GM12878 (cell line): ENCODE data around the gene PYHIN1. TPM values are rescaled to one million over a fixed set of nuclear protein-coding genes. Genes with fewer than 3 reads are reported as not detected.

Experiments used
- ATAC-seq: fragments of 200-7000 bp; cut with Tn5 transposase; 3 replicates; pipeline ENCODE4 v1.9.1; 2020; ENCODE audit warnings: mild to moderate bottlenecking, moderate library complexity
- BruUV-seq: library from RNA; stranded (reverse); fragments of 400-500 nt; replicated peaks from 2 replicates; lab custom pipeline; 2021; lab: Mats Ljungman, UMichigan
- CTCF ChIA-PET: fragments of 300-600 bp; sonication (Branson Sonifier 250); formaldehyde crosslinking; extraction: SDS; loops from one replicate; lab custom pipeline; 2021; ENCODE audit warnings: inconsistent platforms; lab: Yijun Ruan, JAX
- POLR2A ChIA-PET: fragments of 350-600 bp; formaldehyde crosslinking; extraction: SDS; loops from one replicate; lab custom pipeline; 2021; ENCODE audit warnings: inconsistent platforms; lab: Charles Lee
- RAD21 ChIA-PET: fragments of 300-600 bp; sonication (Branson Sonifier 250); formaldehyde crosslinking; loops from one replicate; lab custom pipeline; 2023; ENCODE audit warnings: antibody characterized with exemption; ENCODE audit not compliant: unreplicated experiment; lab: Charles Lee
- SMC1A ChIA-PET: fragments of 300-600 bp; sonication (Branson Sonifier 250); formaldehyde crosslinking; loops from one replicate; lab custom pipeline; 2023; ENCODE audit not compliant: unreplicated experiment, uncharacterized antibody; lab: Charles Lee
- DNase-seq: peaks from one replicate; pipeline ENCODE4 v3.0.0-alpha.2; 2011; ENCODE audit warnings: low read depth, low spot score
- FAIRE-seq: peaks from 3 replicates; lab custom pipeline; 2011; peaks lifted over from hg19 to GRCh38; lab: Jason Lieb, UNC
- H2AFZ ChIP-seq: 2 replicates; pipeline ENCODE4 v1.6.0; 2011; ENCODE audit warnings: low read depth, low read length, control low read depth; ENCODE audit not compliant: control insufficient read depth
- H3K27ac ChIP-seq: 2 replicates; pipeline ENCODE4 v1.5.1; 2011; ENCODE audit warnings: control low read depth; ENCODE audit not compliant: control insufficient read depth, insufficient read depth
- H3K27me3 ChIP-seq, 2 experiments: replicated peaks in 1 of 2; 2 replicates each; pipeline versions ENCODE4 v1.6.0 to v1.6.1; 2011; ENCODE audit warnings: low read length in 1 of 2; ENCODE audit not compliant: control insufficient read depth in 2 of 2, insufficient read depth in 2 of 2
- H3K36me3 ChIP-seq, 2 experiments: 2 replicates each; pipeline ENCODE4 v1.5.1; 2011; ENCODE audit warnings: low read length in 1 of 2; ENCODE audit not compliant: control insufficient read depth in 2 of 2, insufficient read depth in 2 of 2
- H3K4me1 ChIP-seq: 2 replicates; pipeline ENCODE4 v1.6.1; 2011; ENCODE audit warnings: mild to moderate bottlenecking, low read length, moderate library complexity, mixed read lengths; ENCODE audit not compliant: control insufficient read depth, insufficient read depth
- H3K4me2 ChIP-seq: 2 replicates; pipeline ENCODE4 v1.6.0; 2011; ENCODE audit warnings: control low read depth; ENCODE audit not compliant: control insufficient read depth, insufficient read depth
- H3K4me3 ChIP-seq: fragments of 200-600 bp; sonication (generic); 2 replicates; pipeline ENCODE4 v1.5.1; 2016
- H3K79me2 ChIP-seq: 2 replicates; pipeline ENCODE4 v1.6.0; 2011; ENCODE audit warnings: low read length; ENCODE audit not compliant: control insufficient read depth, insufficient read depth
- H3K9ac ChIP-seq: 2 replicates; pipeline ENCODE4 v1.8.0; 2011; ENCODE audit warnings: low read length, control low read depth, mixed read lengths; ENCODE audit not compliant: control insufficient read depth, insufficient read depth
- H3K9me3 ChIP-seq: replicated peaks from 3 replicates; pipeline ENCODE4 v1.5.1; 2011; ENCODE audit warnings: mild to moderate bottlenecking, low read length; ENCODE audit not compliant: control insufficient read depth, insufficient read depth
- H4K20me1 ChIP-seq: 2 replicates; pipeline ENCODE4 v1.6.0; 2011; ENCODE audit not compliant: control insufficient read depth, insufficient read depth
- ATF2 ChIP-seq: IDR thresholded peaks from 2 replicates; pipeline ENCODE4 v1.6.1; 2012; ENCODE audit warnings: low read length, inconsistent platforms
- CHD2 ChIP-seq: IDR thresholded peaks from 2 replicates; pipeline ENCODE4 v1.6.1; 2011; ENCODE audit warnings: low read depth, low read length, improper control_type of control experiment, borderline replicate concordance
- CREM ChIP-seq: IDR thresholded peaks from 2 replicates; pipeline ENCODE4 v1.6.1; 2014; ENCODE audit warnings: antibody characterized with exemption, low read depth
- FOXK2 ChIP-seq: fragments of 450-650 bp; IDR thresholded peaks from 2 replicates; pipeline ENCODE4 v1.6.1; 2017; ENCODE audit warnings: mild to moderate bottlenecking, moderate library complexity
- FOXM1 ChIP-seq: IDR thresholded peaks from 2 replicates; pipeline ENCODE4 v1.6.1; 2012; ENCODE audit warnings: low read depth, mild to moderate bottlenecking, inconsistent platforms, low read length, moderate library complexity
- GATAD2B ChIP-seq: fragments of 450-650 bp; conservative IDR thresholded peaks from 2 replicates; pipeline ENCODE4 v1.6.1; 2017; ENCODE audit warnings: low read depth, mild to moderate bottlenecking, moderate library complexity
- MAX ChIP-seq: IDR thresholded peaks from 2 replicates; pipeline ENCODE4 v1.6.1; 2012; ENCODE audit warnings: low read depth, low read length, improper control_type of control experiment
- PAX5 ChIP-seq: IDR thresholded peaks from 2 replicates; pipeline ENCODE4 v1.6.1; 2011; ENCODE audit warnings: low read depth, low read length, borderline replicate concordance
- POU2F2 ChIP-seq: IDR thresholded peaks from 3 replicates; pipeline ENCODE4 v1.6.1; 2011; ENCODE audit warnings: low read depth, mild to moderate bottlenecking, low read length, borderline replicate concordance
- RFX5 ChIP-seq: IDR thresholded peaks from 2 replicates; pipeline ENCODE4 v1.6.1; 2011; ENCODE audit warnings: low read depth, low read length, improper control_type of control experiment
- ZNF274 ChIP-seq: IDR thresholded peaks from one replicate; pipeline ENCODE4 v1.8.0; 2011; ENCODE audit not compliant: insufficient read length, insufficient read depth
- ZSCAN29 ChIP-seq: fragments of 450-650 bp; IDR thresholded peaks from 2 replicates; pipeline ENCODE4 v1.6.1; 2017; ENCODE audit warnings: mild to moderate bottlenecking, moderate library complexity
- WGBS: methylation state at CpG from one replicate; pipeline ENCODE4 v1.1.6; 2016; ENCODE audit warnings: low lambda C conversion rate; ENCODE audit not compliant: insufficient replicate concordance, insufficient coverage; ENCODE audit errors: missing lambda C conversion rate; 5-methylcytosine and 5-hydroxymethylcytosine counted together
- in situ Hi-C: fragments of 300-500 bp; cut with MboI; formaldehyde crosslinking; loops from 9 replicates; pipeline ENCODE4 v1.14.3; 2018; ENCODE audit warnings: mixed read lengths
- intact Hi-C: fragments of 100-400 bp; cut with micrococcal nuclease; formaldehyde crosslinking; loops from one replicate; pipeline ENCODE4 v1.14.2; 2022; ENCODE audit not compliant: unreplicated experiment
- polyA plus RNA-seq, 11 experiments: library from polyadenylated mRNA; depleted of rRNA in 4 of 11; unstranded in 6 of 11; stranded (reverse) in 5 of 11; fragments of >200 nt; fragmentation: Nextera tagmentation in 4 of 11; fragmentation: Illumina TruSeq in 1 of 11; extraction: Ambion mirVana in 4 of 11; extraction: Trizol in 1 of 11; gene quantifications; 1 replicate in 1 of 11; 2 replicates in 10 of 11; pipeline versions ENCODE4 v1.2.1 to v1.2.3, GENCODE V29; 2011 to 2016; ENCODE audit warnings: inconsistent platforms in 2 of 11, missing spikeins in 2 of 11, low read depth in 1 of 11
- total RNA-seq, 4 experiments: library from RNA; depleted of rRNA in 3 of 4; stranded (reverse); fragments of >200 nt in 3 of 4; fragmentation: Illumina TruSeq in 1 of 4; extraction: Trizol in 1 of 4; gene quantifications; 2 replicates each; pipeline versions ENCODE4 v1.2.1 to v1.2.3, GENCODE V29; 2013 to 2021

Gene PYHIN1
- total and polyA plus RNA-seq, 10 of the 15 experiments (the other 5 are each of a cell fraction or from before 2014, with no cell fraction given), result 0.19 to 7.2 (median 0.38) TPM

DNA sequence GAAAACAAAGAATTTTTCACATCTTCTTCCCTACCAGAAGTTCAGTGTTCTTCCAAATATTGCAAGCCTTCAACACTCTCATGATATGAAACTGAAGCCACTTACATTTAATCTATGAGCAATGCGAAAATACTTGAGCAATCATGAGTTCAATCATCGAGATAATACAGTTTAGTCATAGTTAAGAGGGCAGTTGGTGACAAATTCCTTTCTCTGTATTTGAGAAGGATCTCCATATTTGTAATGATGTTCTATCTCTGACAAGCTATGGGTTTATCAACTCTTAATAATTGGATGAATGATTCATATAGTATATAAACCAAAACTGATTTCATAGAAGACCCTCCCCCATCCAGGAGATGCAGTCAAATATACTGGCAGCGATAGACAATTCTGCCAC lies 29.7 kb upstream of the PYHIN1 start:
- DNase-seq (no peak), FAIRE-seq (no peak), ATAC-seq (no peak)
- RAD21 ChIA-PET, result no interaction called here
- H2AFZ ChIP-seq, result no peak overlapping the region
- no peak overlapping the region for H3K9ac ChIP-seq
- POLR2A ChIA-PET, result no interaction called here
- H4K20me1 ChIP-seq, result no peaks in the 10 kb centered on the region; the same call in 1 of the 2 replicates
- H3K4me2 ChIP-seq, result no peak overlapping the region
- in situ Hi-C loops, result no loop called here
- no peaks in the 10 kb centered on the region for H3K79me2 ChIP-seq
- no TSS peak for BruUV-seq
- CTCF ChIA-PET, result no interaction called here
- H3K4me1 ChIP-seq, result no peaks in the 10 kb centered on the region
- intact Hi-C loops, result no loop called here
- H3K36me3 ChIP-seq, result no peaks in the 10 kb centered on the region
- no peaks in the 10 kb centered on the region for H3K27me3 ChIP-seq
- no peaks in the 10 kb centered on the region; the same call in 2 of the 3 replicates for H3K9me3 ChIP-seq
- 19% methylated on average over 3 of the region's 3 CpGs for WGBS
- no peak overlapping the region for H3K4me3 ChIP-seq
- SMC1A ChIA-PET, result interaction anchor here (0.6 kb wide), 2 partner anchors 9 to 62 kb away, joined by 3 read pairs; no protein-coding TSS in a partner anchor
- H3K27ac ChIP-seq, result no peak overlapping the region
- TF ChIP-seq CHD2, result no peak
- no peak for TF ChIP-seq ZNF274
- no peak for TF ChIP-seq MAX
- no peak for TF ChIP-seq ATF2
- no peak for TF ChIP-seq ZSCAN29
- TF ChIP-seq FOXK2, result no peak
- no peak for TF ChIP-seq GATAD2B
- no peak for TF ChIP-seq RFX5
- no peak for TF ChIP-seq POU2F2
- TF ChIP-seq PAX5, result no peak
- TF ChIP-seq CREM, result no peak
- TF ChIP-seq FOXM1, result no peak
